ENCODE data around the gene SCFD1.
"Not testable (repeated sequence)": the region's sequence is repeated elsewhere in the genome, so short reads cannot be mapped to it uniquely, and the experiment has no call there.

The SCFD1 gene

GRCh38 chr14:30656190-30656632 lies 34.1 kb downstream of the SCFD1 start:
- in situ Hi-C loops (cut with MboI; ENCODE audit: low pct_unique_long_range_greater_than_20kb, low sequenced_read_pairs): loop anchor here (25.0 kb wide), 1 partner anchor 231 kb away; no protein-coding TSS in a partner anchor

GRCh38 chr14:30657050-30657449 lies 34.9 kb downstream of the SCFD1 start:
- in situ Hi-C loops (cut with MboI; ENCODE audit: low pct_unique_long_range_greater_than_20kb, low sequenced_read_pairs): loop anchor here (25.0 kb wide), 1 partner anchor 230 kb away; no protein-coding TSS in a partner anchor
- no peak for DNase-seq

More at GRCh38 chr14:30656190-30656632, 34.1 kb downstream of the SCFD1 start:
- peak; percentile 42 for DNase-seq

GRCh38 chr14:30657606-30658163 lies 35.6 kb downstream of the SCFD1 start:
- in situ Hi-C loops (cut with MboI; ENCODE audit: low pct_unique_long_range_greater_than_20kb, low sequenced_read_pairs): loop anchor here (25.0 kb wide), 1 partner anchor 230 kb away; no protein-coding TSS in a partner anchor
- DNase-seq: peak; percentile 9

- no peak for DNase-seq
- in situ Hi-C loops (cut with MboI; ENCODE audit: low pct_unique_long_range_greater_than_20kb, low sequenced_read_pairs): loop anchor here (25.0 kb wide), 1 partner anchor 229 kb away; no protein-coding TSS in a partner anchor
These were observed 36.5 kb downstream of the SCFD1 start for GRCh38 chr14:30658645-30659044.

GRCh38 chr14:30669594-30669993 lies 47.5 kb downstream of the SCFD1 start:
- no peak for DNase-seq
- in situ Hi-C loops (cut with MboI; ENCODE audit: low pct_unique_long_range_greater_than_20kb, low sequenced_read_pairs): loop anchor here (25.0 kb wide), 1 partner anchor 218 kb away; no protein-coding TSS in a partner anchor

GRCh38 chr14:30673071-30673470 lies 51.0 kb downstream of the SCFD1 start:
- DNase-seq: no peak
- in situ Hi-C loops (cut with MboI; ENCODE audit: low pct_unique_long_range_greater_than_20kb, low sequenced_read_pairs): loop anchor here (25.0 kb wide), 1 partner anchor 214 kb away; no protein-coding TSS in a partner anchor

- in situ Hi-C loops (cut with MboI; ENCODE audit: low pct_unique_long_range_greater_than_20kb, low sequenced_read_pairs): no loop called here
- no peak for DNase-seq
These were observed 56.9 kb downstream of the SCFD1 start for GRCh38 chr14:30678926-30679431.

GRCh38 chr14:30680036-30680435 lies 57.9 kb downstream of the SCFD1 start:
- in situ Hi-C loops (cut with MboI; ENCODE audit: low pct_unique_long_range_greater_than_20kb, low sequenced_read_pairs): no loop called here
- DNase-seq: no peak

GRCh38 chr14:30680776-30681175 lies 58.7 kb downstream of the SCFD1 start:
- DNase-seq; in situ Hi-C loops (cut with MboI; ENCODE audit: low pct_unique_long_range_greater_than_20kb, low sequenced_read_pairs): not testable (repeated sequence)

- in situ Hi-C loops (cut with MboI; ENCODE audit: low pct_unique_long_range_greater_than_20kb, low sequenced_read_pairs): no loop called here
- peak; percentile 7 for DNase-seq
These were observed 59.7 kb downstream of the SCFD1 start for GRCh38 chr14:30681752-30682355.

- in situ Hi-C loops (cut with MboI; ENCODE audit: low pct_unique_long_range_greater_than_20kb, low sequenced_read_pairs): not testable (repeated sequence)
- DNase-seq: peak; percentile 71
These were observed 68.6 kb downstream of the SCFD1 start for GRCh38 chr14:30690487-30691355.

GRCh38 chr14:30691751-30692398 lies 69.8 kb downstream of the SCFD1 start:
- no peak for DNase-seq
- in situ Hi-C loops (cut with MboI; ENCODE audit: low pct_unique_long_range_greater_than_20kb, low sequenced_read_pairs): no loop called here

- DNase-seq: no peak
- in situ Hi-C loops (cut with MboI; ENCODE audit: low pct_unique_long_range_greater_than_20kb, low sequenced_read_pairs): no loop called here
These were observed 70.5 kb downstream of the SCFD1 start for GRCh38 chr14:30692669-30693068.

GRCh38 chr14:30698463-30698862 lies 76.3 kb downstream of the SCFD1 start:
- no peak for DNase-seq
- in situ Hi-C loops (cut with MboI; ENCODE audit: low pct_unique_long_range_greater_than_20kb, low sequenced_read_pairs): no loop called here

GRCh38 chr14:30706704-30707103 lies 84.6 kb downstream of the SCFD1 start:
- no peak for DNase-seq
- in situ Hi-C loops (cut with MboI; ENCODE audit: low pct_unique_long_range_greater_than_20kb, low sequenced_read_pairs): no loop called here

- in situ Hi-C loops (cut with MboI; ENCODE audit: low pct_unique_long_range_greater_than_20kb, low sequenced_read_pairs): no loop called here
- DNase-seq: peak; percentile 15
These were observed 86.0 kb downstream of the SCFD1 start for GRCh38 chr14:30708157-30708556.

- DNase-seq: no peak
- in situ Hi-C loops (cut with MboI; ENCODE audit: low pct_unique_long_range_greater_than_20kb, low sequenced_read_pairs): no loop called here
These were observed 87.1 kb downstream of the SCFD1 start for GRCh38 chr14:30709201-30709600.

GRCh38 chr14:30710876-30711275 lies 88.8 kb downstream of the SCFD1 start:
- in situ Hi-C loops (cut with MboI; ENCODE audit: low pct_unique_long_range_greater_than_20kb, low sequenced_read_pairs): no loop called here
- DNase-seq: no peak

GRCh38 chr14:30719137-30719536 lies 97.0 kb downstream of the SCFD1 start:
- no peak for DNase-seq
- in situ Hi-C loops (cut with MboI; ENCODE audit: low pct_unique_long_range_greater_than_20kb, low sequenced_read_pairs): no loop called here

All from KBM-7 (cell line).